Chondrocyte (in vitro differentiated cells): ENCODE data around the gene PHLPP1. TPM values are rescaled to one million over a fixed set of nuclear protein-coding genes. Genes with fewer than 3 reads are reported as not detected.

Experiments
- DNase-seq: peaks from one replicate; pipeline ENCODE4 v3.0.0; 2021; ENCODE audit warnings: mixed read lengths, low spot score
- H3K27ac Mint-ChIP-seq: one replicate; pipeline ENCODE4 v1.8.0; 2021; ENCODE audit warnings: mild to moderate bottlenecking, moderate library complexity, mixed read lengths; ENCODE audit not compliant: unreplicated experiment
- H3K27me3 Mint-ChIP-seq: 2 replicates; pipeline ENCODE4 v1.8.0; 2021; ENCODE audit warnings: low read depth, mixed read lengths
- H3K36me3 Mint-ChIP-seq: 2 replicates; pipeline ENCODE4 v1.8.0; 2021; ENCODE audit warnings: low read depth, mixed read lengths
- H3K4me1 Mint-ChIP-seq: 2 replicates; pipeline ENCODE4 v1.8.0; 2021; ENCODE audit warnings: low read depth, mild to moderate bottlenecking, mixed read lengths
- H3K4me3 Mint-ChIP-seq: one replicate; pipeline ENCODE4 v1.8.0; 2021; ENCODE audit warnings: mild to moderate bottlenecking, moderate library complexity, mixed read lengths; ENCODE audit not compliant: unreplicated experiment
- H3K9me3 Mint-ChIP-seq: 2 replicates; pipeline ENCODE4 v1.8.0; 2021; ENCODE audit warnings: low read depth, mixed read lengths
- CTCF ChIP-seq: fragments of 200-600 bp; sonication (generic); IDR thresholded peaks from 2 replicates; pipeline ENCODE4 v1.5.0; 2021; ENCODE audit warnings: antibody characterized with exemption, mild to moderate bottlenecking, moderate library complexity
- total RNA-seq: library from RNA; stranded (reverse); gene quantifications from 3 replicates; pipeline ENCODE4 v1.2.1, GENCODE V29; 2021

Gene PHLPP1
- total RNA-seq, 1 donor from 2014 or later = 10.4 TPM

DNA sequence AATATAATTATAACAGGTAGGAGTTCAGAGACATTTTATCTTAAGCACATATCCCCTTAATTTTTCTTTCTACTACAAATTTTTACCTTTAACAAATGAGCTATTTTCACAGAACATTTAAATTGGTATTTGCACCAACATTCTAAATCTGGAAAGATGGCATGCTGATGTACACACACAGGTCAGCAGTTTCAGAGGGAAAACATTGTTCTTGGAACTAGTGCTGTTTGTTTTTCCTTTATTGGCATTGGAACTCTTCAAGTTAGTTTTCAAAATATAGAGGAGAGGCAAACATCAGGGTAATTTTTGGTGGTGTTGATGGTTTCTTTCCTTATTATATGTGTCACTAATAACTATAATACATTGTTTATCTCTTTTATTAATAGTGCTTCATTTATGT, 155.3 kb downstream of the PHLPP1 start:
- no peak for TF ChIP-seq CTCF
- no peaks in the 10 kb centered on the region for H3K9me3 Mint-ChIP-seq
- no peaks in the 10 kb centered on the region for H3K36me3 Mint-ChIP-seq
- peaks cover 34% of the 10 kb centered on the region for H3K4me1 Mint-ChIP-seq
- no peaks in the 10 kb centered on the region for H3K27me3 Mint-ChIP-seq
- no peak overlapping the region for H3K4me3 Mint-ChIP-seq
- H3K27ac Mint-ChIP-seq = no peak overlapping the region
- DNase-seq = no peak

GRCh38 chr18:62875323-62875722, 160.0 kb downstream of the PHLPP1 start:
- peaks cover 48% of the 10 kb centered on the region for H3K4me1 Mint-ChIP-seq
- no peak for DNase-seq
- H3K4me3 Mint-ChIP-seq = no peak overlapping the region
- H3K36me3 Mint-ChIP-seq = no peaks in the 10 kb centered on the region
- no peaks in the 10 kb centered on the region for H3K9me3 Mint-ChIP-seq
- no peak for TF ChIP-seq CTCF
- no peak overlapping the region for H3K27ac Mint-ChIP-seq
- no peaks in the 10 kb centered on the region for H3K27me3 Mint-ChIP-seq

GRCh38 chr18:62876111-62876510, 160.8 kb downstream of the PHLPP1 start:
- Mint-ChIP-seq H3K36me3 (no peaks in the 10 kb centered on the region), H3K4me3 (no peak overlapping the region), H3K27ac (no peak overlapping the region), H3K9me3 (no peaks in the 10 kb centered on the region), H3K27me3 (no peaks in the 10 kb centered on the region), H3K4me1 (peaks cover 40% of the 10 kb centered on the region)
- no peak for DNase-seq
- no peak for TF ChIP-seq CTCF

DNA sequence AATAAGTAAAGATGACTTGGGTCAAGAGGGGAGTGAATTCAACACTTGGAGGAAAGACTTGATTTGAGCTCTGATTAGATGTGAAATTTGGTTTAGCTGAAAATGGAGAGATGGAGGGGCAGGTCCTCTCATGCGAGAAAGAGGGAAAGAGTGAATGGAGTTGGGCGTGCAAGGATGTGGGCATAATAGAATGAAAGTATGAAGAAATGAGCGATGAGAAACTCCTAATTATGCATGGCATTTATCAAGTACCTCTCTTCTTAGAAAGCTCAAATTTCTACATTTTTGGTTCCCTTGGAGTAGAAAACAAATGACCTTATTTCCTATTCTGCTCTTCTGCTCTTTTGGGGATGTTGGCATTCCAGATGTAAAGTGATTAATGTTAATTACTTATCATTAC, 161.5 kb downstream of the PHLPP1 start:
- no peak for DNase-seq
- H3K27ac Mint-ChIP-seq = peak overlapping the region; percentile 85
- TF ChIP-seq CTCF = no peak
- H3K9me3 Mint-ChIP-seq = peaks cover under 1% of the 10 kb centered on the region
- no peaks in the 10 kb centered on the region for H3K27me3 Mint-ChIP-seq
- peak overlapping the region; percentile 36 for H3K4me3 Mint-ChIP-seq
- no peaks in the 10 kb centered on the region for H3K36me3 Mint-ChIP-seq
- peaks cover 44% of the 10 kb centered on the region for H3K4me1 Mint-ChIP-seq

- no peak for DNase-seq
- no peaks in the 10 kb centered on the region for H3K36me3 Mint-ChIP-seq
- peak; percentile 58 for TF ChIP-seq CTCF
- H3K9me3 Mint-ChIP-seq = peaks cover 2% of the 10 kb centered on the region
- H3K27ac Mint-ChIP-seq = peak overlapping the region; percentile 85
- H3K4me1 Mint-ChIP-seq = peaks cover 49% of the 10 kb centered on the region
- peak overlapping the region; percentile 36 for H3K4me3 Mint-ChIP-seq
- H3K27me3 Mint-ChIP-seq = no peaks in the 10 kb centered on the region
These were observed 162.3 kb downstream of the PHLPP1 start for GRCh38 chr18:62877411-62878221.
